Esophagus squamous epithelium (tissue), 5 donors: Measurements from ENCODE around the gene KLF7. TPM values are rescaled to one million over a fixed set of nuclear protein-coding genes. Genes with fewer than 3 reads are reported as not detected.

Experiments
- DNase-seq: peaks from one replicate; lab custom pipeline; 2025; lab: John Stamatoyannopoulos, UW
- H3K27ac ChIP-seq, 4 donors: fragments of 200-600 bp; sonication (generic); one replicate each; pipeline ENCODE4 v1.5.1; 2016 to 2019; ENCODE audit warnings: mild to moderate bottlenecking in 1 of 4
- H3K27me3 ChIP-seq, 4 donors: fragments of 200-600 bp; sonication (generic); 1 replicate in 3 of 4; 2 replicates in 1 of 4; pipeline versions ENCODE4 v1.5.1 to v1.6.0; 2017 to 2021; ENCODE audit warnings: antibody characterized with exemption in 1 of 4
- H3K36me3 ChIP-seq, 3 donors: fragments of 200-600 bp; sonication (generic); one replicate each; pipeline ENCODE4 v1.5.1; 2016 to 2019
- H3K4me1 ChIP-seq, 3 donors: fragments of 200-600 bp; sonication (generic); one replicate each; pipeline ENCODE4 v1.5.1; 2017 to 2019
- H3K4me3 ChIP-seq, 4 donors: fragments of 200-600 bp; sonication (generic); 1 replicate in 3 of 4; 2 replicates in 1 of 4; pipeline ENCODE4 v1.5.1; 2016 to 2019; ENCODE audit warnings: mild to moderate bottlenecking in 2 of 4, moderate library complexity in 1 of 4
- H3K9me3 ChIP-seq, 3 donors: fragments of 200-600 bp; sonication (generic); one replicate each; pipeline ENCODE4 v1.5.1; 2016 to 2019
- CTCF ChIP-seq, 6 experiments: fragments of 450-650 bp in 4 of 6; fragments of 200-600 bp in 2 of 6; sonication (generic) in 2 of 6; IDR thresholded peaks; one replicate each; pipeline ENCODE4 v1.5.1; 2016 to 2019; ENCODE audit warnings: antibody characterized with exemption in 6 of 6, mild to moderate bottlenecking in 4 of 6, moderate library complexity in 4 of 6
- POLR2A ChIP-seq, 4 donors: fragments of 450-650 bp; IDR thresholded peaks; one replicate each; pipeline ENCODE4 v1.6.1; 2017; ENCODE audit warnings: antibody characterized with exemption in 4 of 4, mild to moderate bottlenecking in 4 of 4, moderate library complexity in 3 of 4
- WGBS, 2 donors: methylation state at CpG; one replicate each; pipeline ENCODE4 v1.1.5; 2018; 5-methylcytosine and 5-hydroxymethylcytosine counted together
- intact Hi-C: fragments of 100-400 bp; cut with DNase I; formaldehyde crosslinking; loops from one replicate; pipeline ENCODE4 v1.15.0; 2022
- total RNA-seq, 4 donors: library from RNA; depleted of rRNA; stranded (reverse); fragments of >200 nt; gene quantifications; one replicate each; pipeline ENCODE4 v1.1.0, GENCODE V29; 2016
- donor health status: DM: yes; HTN: yes; CAD: no.

Gene KLF7
- total RNA-seq, 4 donors from 2014 or later: 6.5 to 24.8 (median 15.2) TPM

GRCh38 chr2:207136874-207137273, 28.9 kb downstream of the KLF7 start:
- Histone ChIP-seq H3K4me3 (no peak overlapping the region), H3K27me3 (no peaks in the 10 kb centered on the region), H3K4me1 (peaks cover 0 to 72% (median 48%) of the 10 kb centered on the region in 3 donors), H3K27ac (peak overlapping the region in 3 of 4 donors; percentile 61 to 80 (median 74)), H3K9me3 (no peaks in the 10 kb centered on the region), H3K36me3 (no peaks in the 10 kb centered on the region)
- 71 to 88% methylated on average over 1 to 2 of the region's 2 CpGs for WGBS, 2 donors
- intact Hi-C loops: no loop called here
- TF ChIP-seq POLR2A (IDR thresholded peaks at IDR 0.05): no peak
- TF ChIP-seq CTCF (IDR thresholded peaks at IDR 0.05): no peak
- DNase-seq: no peak

GRCh38 chr2:207135801-207136457, 29.8 kb downstream of the KLF7 start:
- WGBS, 2 donors: 64 to 68% methylated on average over 9 of the region's 9 CpGs
- H3K27ac ChIP-seq: peak overlapping the region in 3 of 4 donors; percentile 74 to 83 (median 80)
- H3K4me1 ChIP-seq: peaks cover 0 to 72% (median 50%) of the 10 kb centered on the region in 3 donors

GRCh38 chr2:207135340-207135739, 30.4 kb downstream of the KLF7 start:
- no peak for TF ChIP-seq CTCF (IDR thresholded peaks at IDR 0.05)
- no peak for TF ChIP-seq POLR2A (IDR thresholded peaks at IDR 0.05)
- peaks cover 0 to 72% (median 50%) of the 10 kb centered on the region in 3 donors for H3K4me1 ChIP-seq
- no peaks in the 10 kb centered on the region for H3K9me3 ChIP-seq
- no peaks in the 10 kb centered on the region for H3K36me3 ChIP-seq
- intact Hi-C loops: no loop called here
- WGBS, 2 donors: 16 to 27% methylated on average over 1 of the region's 1 CpG
- no peak overlapping the region for H3K4me3 ChIP-seq
- no peak for DNase-seq
- H3K27ac ChIP-seq: peak overlapping the region in 3 of 4 donors; percentile 74 to 83 (median 80)
- H3K27me3 ChIP-seq: no peaks in the 10 kb centered on the region

More at GRCh38 chr2:207135801-207136457, 29.8 kb downstream of the KLF7 start:
- intact Hi-C loops: no loop called here
- no peak for DNase-seq
- Histone ChIP-seq H3K4me3 (no peak overlapping the region), H3K36me3 (no peaks in the 10 kb centered on the region), H3K9me3 (no peaks in the 10 kb centered on the region), H3K27me3 (no peaks in the 10 kb centered on the region)
- TF ChIP-seq CTCF (IDR thresholded peaks at IDR 0.05) (no peak), POLR2A (IDR thresholded peaks at IDR 0.05) (no peak)

- intact Hi-C loops: no loop called here
- 66 to 68% methylated on average over 13 of the region's 13 CpGs for WGBS, 2 donors
- no peak for DNase-seq
- Histone ChIP-seq H3K27ac (peak overlapping the region; percentile 49 to 83 (median 77)), H3K27me3 (no peaks in the 10 kb centered on the region), H3K4me3 (peak overlapping the region in 1 of 4 donors; percentile 40), H3K4me1 (peaks cover 0 to 72% (median 50%) of the 10 kb centered on the region in 3 donors), H3K36me3 (no peaks in the 10 kb centered on the region), H3K9me3 (no peaks in the 10 kb centered on the region)
- TF ChIP-seq CTCF (IDR thresholded peaks at IDR 0.05): no peak
- TF ChIP-seq POLR2A (IDR thresholded peaks at IDR 0.05): no peak
These were observed 31.8 kb downstream of the KLF7 start for GRCh38 chr2:207133820-207134519.

- peaks cover 0 to 72% (median 50%) of the 10 kb centered on the region in 3 donors for H3K4me1 ChIP-seq
- no peaks in the 10 kb centered on the region for H3K9me3 ChIP-seq
- H3K27ac ChIP-seq: peak overlapping the region; percentile 49 to 80 (median 76)
- TF ChIP-seq POLR2A (IDR thresholded peaks at IDR 0.05): no peak
- no peak for TF ChIP-seq CTCF (IDR thresholded peaks at IDR 0.05)
- H3K36me3 ChIP-seq: no peaks in the 10 kb centered on the region
- H3K27me3 ChIP-seq: no peaks in the 10 kb centered on the region
- no peak for DNase-seq
- 41 to 79% methylated on average over 3 to 6 of the region's 6 CpGs for WGBS, 2 donors
- intact Hi-C loops: no loop called here
- peak overlapping the region in 1 of 4 donors; percentile 40 for H3K4me3 ChIP-seq
These were observed 32.3 kb downstream of the KLF7 start for GRCh38 chr2:207133458-207133819.
